Testis (tissue), 2 donors: ENCODE data around the gene MIPEP.

Source experiments
- POLR2A ChIP-seq: fragments of 450-650 bp; IDR thresholded peaks from one replicate; pipeline ENCODE4 v1.6.1; 2017; ENCODE audit warnings: antibody characterized with exemption, mild to moderate bottlenecking, moderate library complexity
- TF ChIP-seq, protein P1 (sequence below), 3 experiments: fragments of 450-650 bp in 2 of 3; fragments of 200-600 bp in 1 of 3; sonication (generic) in 1 of 3; IDR thresholded peaks; one replicate each; pipeline ENCODE4 v1.5.1; 2016 to 2019; ENCODE audit warnings: antibody characterized with exemption in 3 of 3, mild to moderate bottlenecking in 2 of 3, moderate library complexity in 1 of 3

DNA sequence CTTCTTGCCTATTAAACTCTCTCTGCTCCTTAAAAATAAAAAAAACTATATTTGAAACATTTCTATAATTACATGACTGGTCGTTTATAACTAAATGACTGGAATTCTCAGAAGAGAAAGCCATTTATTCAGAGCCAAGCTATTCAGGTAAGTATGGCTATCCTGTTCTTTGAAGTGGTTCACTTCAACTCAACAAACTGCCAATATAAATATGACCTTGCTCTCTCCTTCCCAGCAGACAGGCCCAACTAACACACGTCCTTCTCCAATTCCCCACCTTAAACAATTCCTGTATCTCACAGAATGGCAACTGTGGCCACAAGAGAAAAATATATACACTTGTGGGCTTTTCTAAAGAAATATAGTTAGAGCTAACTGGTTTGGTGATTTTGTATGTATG is 153.9 kb downstream of the MIPEP start:
- TF ChIP-seq POLR2A, result no peak
- TF ChIP-seq, protein P1, sequence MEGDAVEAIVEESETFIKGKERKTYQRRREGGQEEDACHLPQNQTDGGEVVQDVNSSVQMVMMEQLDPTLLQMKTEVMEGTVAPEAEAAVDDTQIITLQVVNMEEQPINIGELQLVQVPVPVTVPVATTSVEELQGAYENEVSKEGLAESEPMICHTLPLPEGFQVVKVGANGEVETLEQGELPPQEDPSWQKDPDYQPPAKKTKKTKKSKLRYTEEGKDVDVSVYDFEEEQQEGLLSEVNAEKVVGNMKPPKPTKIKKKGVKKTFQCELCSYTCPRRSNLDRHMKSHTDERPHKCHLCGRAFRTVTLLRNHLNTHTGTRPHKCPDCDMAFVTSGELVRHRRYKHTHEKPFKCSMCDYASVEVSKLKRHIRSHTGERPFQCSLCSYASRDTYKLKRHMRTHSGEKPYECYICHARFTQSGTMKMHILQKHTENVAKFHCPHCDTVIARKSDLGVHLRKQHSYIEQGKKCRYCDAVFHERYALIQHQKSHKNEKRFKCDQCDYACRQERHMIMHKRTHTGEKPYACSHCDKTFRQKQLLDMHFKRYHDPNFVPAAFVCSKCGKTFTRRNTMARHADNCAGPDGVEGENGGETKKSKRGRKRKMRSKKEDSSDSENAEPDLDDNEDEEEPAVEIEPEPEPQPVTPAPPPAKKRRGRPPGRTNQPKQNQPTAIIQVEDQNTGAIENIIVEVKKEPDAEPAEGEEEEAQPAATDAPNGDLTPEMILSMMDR (IDR thresholded peaks at IDR 0.05), result no peak
